Neuron (in vitro differentiated cells): ENCODE measurements around the gene PARD3B.

Source experiments
- H2AFZ ChIP-seq: one replicate; pipeline ENCODE4 v1.6.1; 2013; ENCODE audit warnings: low read depth, mild to moderate bottlenecking, inconsistent platforms, low read length, moderate library complexity
- H3K27me3 ChIP-seq: one replicate; pipeline ENCODE4 v1.6.1; 2013; ENCODE audit warnings: low read length; ENCODE audit not compliant: insufficient read depth
- H3K36me3 ChIP-seq: one replicate; pipeline ENCODE4 v1.6.1; 2013; ENCODE audit warnings: low read length; ENCODE audit not compliant: insufficient read depth
- H3K4me1 ChIP-seq: one replicate; pipeline ENCODE4 v1.6.1; 2013; ENCODE audit warnings: low read length; ENCODE audit not compliant: insufficient read depth
- H3K4me3 ChIP-seq: 2 replicates; pipeline ENCODE4 v1.5.1; 2013; ENCODE audit warnings: mild to moderate bottlenecking, low read length, moderate library complexity
- H3K9me3 ChIP-seq: one replicate; pipeline ENCODE4 v1.6.1; 2013; ENCODE audit warnings: low read length

PARD3B gene

DNA sequence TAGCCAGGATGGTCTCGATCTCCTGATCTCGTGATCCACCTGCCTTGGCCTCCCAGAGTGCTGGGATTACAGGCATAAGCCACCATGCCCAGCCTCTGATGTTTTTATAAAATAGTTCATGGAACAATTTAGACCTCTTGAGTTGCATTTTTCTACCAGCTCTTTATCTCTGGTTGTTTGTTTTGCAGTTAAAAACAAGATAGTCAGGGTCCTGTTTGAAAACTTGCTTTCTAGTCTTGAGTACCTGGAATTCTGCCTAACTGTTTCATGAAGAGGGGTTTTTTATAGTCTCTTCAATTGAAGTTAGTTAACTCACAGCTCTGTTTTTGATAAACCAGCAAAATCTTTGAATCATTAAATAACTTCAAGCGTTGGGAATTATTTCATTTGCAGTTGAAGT is 244.8 kb downstream of the PARD3B start:
- no peaks in the 10 kb centered on the region for H3K9me3 ChIP-seq
- no peaks in the 10 kb centered on the region for H3K27me3 ChIP-seq
- H3K36me3 ChIP-seq = no peaks in the 10 kb centered on the region
- H3K4me1 ChIP-seq = no peaks in the 10 kb centered on the region
- H3K4me3 ChIP-seq = no peak overlapping the region
- no peak overlapping the region for H2AFZ ChIP-seq

DNA sequence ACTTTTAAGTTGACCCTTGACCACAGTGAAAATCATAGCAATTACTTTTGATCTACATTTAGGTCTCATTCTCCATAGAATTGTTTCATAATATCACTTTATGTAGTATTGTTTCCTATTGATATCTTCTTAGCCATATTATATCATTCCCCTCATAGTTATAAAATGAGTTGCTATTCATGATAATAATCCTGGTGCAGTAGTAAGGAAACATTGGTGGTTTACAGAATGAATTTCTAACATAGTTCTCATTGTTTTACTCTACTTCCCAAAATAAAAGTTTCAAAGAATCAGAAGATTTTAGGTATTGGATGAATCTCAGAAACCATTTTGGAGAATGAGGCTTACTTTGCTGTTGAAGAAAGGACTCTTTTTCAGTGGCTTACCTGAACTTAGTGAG is 246.0 kb downstream of the PARD3B start:
- no peaks in the 10 kb centered on the region for H3K36me3 ChIP-seq
- H3K4me1 ChIP-seq = no peaks in the 10 kb centered on the region
- H3K27me3 ChIP-seq = no peaks in the 10 kb centered on the region
- no peak overlapping the region for H3K4me3 ChIP-seq
- no peaks in the 10 kb centered on the region for H3K9me3 ChIP-seq
- no peak overlapping the region for H2AFZ ChIP-seq

DNA sequence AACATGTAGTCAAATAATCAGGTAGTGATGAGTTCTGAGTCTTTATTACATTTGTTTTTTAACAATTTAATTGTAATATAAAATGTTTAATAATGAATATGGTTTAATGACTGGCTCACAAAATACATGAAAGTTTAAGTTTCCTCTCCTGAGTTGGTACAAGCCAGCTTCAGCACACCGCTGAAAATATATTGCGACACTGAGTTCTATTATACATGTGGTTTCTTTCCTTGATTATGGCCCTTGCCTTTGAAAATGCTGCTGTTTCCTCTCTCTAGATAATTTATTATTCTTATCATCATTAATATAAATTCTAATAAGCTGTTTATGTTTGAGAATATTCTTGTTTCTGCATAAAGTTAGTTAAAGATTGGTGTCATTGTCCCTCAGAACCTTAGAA is 249.3 kb downstream of the PARD3B start:
- Histone ChIP-seq H3K9me3 (no peaks in the 10 kb centered on the region), H3K27me3 (no peaks in the 10 kb centered on the region)

DNA sequence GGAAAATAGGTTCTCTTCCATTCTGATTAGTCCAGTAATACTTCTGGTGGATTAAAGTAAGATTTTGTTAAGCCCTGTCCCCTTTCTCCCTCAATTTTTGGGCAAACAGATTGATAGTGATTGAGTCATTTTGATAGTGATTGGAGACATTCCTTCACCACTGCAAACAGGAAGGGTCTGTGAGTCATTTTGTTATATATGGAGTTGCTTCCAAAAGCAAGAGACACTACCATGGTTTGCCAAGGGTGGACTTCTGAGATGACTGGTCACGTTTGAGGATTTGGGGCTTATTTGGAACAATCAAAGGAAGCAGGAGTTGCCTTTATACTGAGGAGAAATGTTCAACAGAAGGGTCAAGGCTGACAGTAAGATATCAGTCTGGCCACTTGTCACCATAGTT is 249.9 kb downstream of the PARD3B start:
- no peak overlapping the region for H3K4me3 ChIP-seq
- no peaks in the 10 kb centered on the region for H3K27me3 ChIP-seq
- no peak overlapping the region for H2AFZ ChIP-seq
- H3K9me3 ChIP-seq = no peaks in the 10 kb centered on the region
- H3K36me3 ChIP-seq = no peaks in the 10 kb centered on the region
- no peaks in the 10 kb centered on the region for H3K4me1 ChIP-seq

More for the DNA sequence above, 249.3 kb downstream of the PARD3B start:
- Histone ChIP-seq H3K4me1 (no peaks in the 10 kb centered on the region), H3K4me3 (no peak overlapping the region), H3K36me3 (no peaks in the 10 kb centered on the region), H2AFZ (no peak overlapping the region)

DNA sequence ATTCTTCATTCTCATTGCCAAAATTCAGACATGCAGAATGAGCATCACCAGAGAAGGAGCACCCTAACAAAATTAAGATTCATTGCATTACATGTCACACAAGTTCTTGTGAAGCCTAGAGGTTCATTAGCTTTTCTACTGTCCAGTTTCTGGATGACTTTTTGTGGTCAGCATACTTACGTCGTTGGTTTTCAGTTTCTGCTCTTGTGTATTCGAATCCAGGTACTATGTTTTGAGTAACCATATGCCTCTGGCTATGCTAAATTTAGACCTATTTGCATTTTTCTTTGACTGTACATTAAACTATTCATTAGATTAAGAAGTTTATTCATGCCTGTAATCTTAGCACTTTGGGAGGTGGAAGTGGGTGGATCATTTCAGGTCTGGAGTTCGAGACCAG is 251.3 kb downstream of the PARD3B start:
- Histone ChIP-seq H3K9me3 (no peaks in the 10 kb centered on the region), H2AFZ (no peak overlapping the region), H3K27me3 (no peaks in the 10 kb centered on the region), H3K4me1 (no peaks in the 10 kb centered on the region), H3K4me3 (no peak overlapping the region), H3K36me3 (no peaks in the 10 kb centered on the region)

DNA sequence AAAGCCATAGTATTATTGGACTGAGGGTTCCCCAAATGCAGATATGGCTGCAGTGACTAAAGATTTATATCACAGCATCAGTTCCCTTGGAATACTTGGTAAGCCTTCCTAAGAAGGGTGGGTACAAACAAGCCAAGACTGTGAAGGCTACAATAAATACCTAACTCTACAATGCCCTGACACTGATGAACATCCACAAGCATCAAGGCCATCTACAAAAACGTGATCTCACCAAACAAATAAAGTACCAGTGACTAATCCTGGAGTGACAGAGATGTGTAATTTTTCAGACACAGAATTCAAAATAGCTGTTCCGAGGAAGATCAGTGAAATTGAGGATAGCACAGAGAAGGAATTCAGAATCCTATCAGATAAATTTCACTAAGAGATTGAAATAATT is 254.5 kb downstream of the PARD3B start:
- H2AFZ ChIP-seq = no peak overlapping the region

DNA sequence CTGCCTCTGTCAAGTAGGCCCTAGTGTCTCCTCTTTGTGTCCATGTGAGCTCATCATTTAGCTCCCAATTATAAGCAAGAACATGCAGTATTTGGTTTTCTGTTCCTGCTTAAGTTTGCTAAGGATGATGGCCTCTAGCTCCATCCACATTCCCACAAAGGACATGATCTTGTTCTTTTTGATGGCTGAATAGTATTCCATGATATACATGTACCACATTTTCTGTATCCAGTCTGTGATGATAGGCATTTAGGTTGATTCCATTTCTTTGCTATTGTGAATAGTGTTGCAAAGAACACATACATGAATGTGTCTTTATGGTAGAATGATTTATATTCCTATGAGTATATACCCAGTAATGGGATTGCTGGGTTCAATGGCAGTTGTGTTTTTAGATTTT is 263.2 kb downstream of the PARD3B start:
- Histone ChIP-seq H3K4me3 (no peak overlapping the region), H3K27me3 (no peaks in the 10 kb centered on the region), H3K4me1 (no peaks in the 10 kb centered on the region), H3K9me3 (peaks cover 4% of the 10 kb centered on the region), H3K36me3 (no peaks in the 10 kb centered on the region), H2AFZ (no peak overlapping the region)

More for the DNA sequence above, 254.5 kb downstream of the PARD3B start:
- H3K4me3 ChIP-seq = no peak overlapping the region
- no peaks in the 10 kb centered on the region for H3K27me3 ChIP-seq
- no peaks in the 10 kb centered on the region for H3K4me1 ChIP-seq
- H3K36me3 ChIP-seq = no peaks in the 10 kb centered on the region
- no peaks in the 10 kb centered on the region for H3K9me3 ChIP-seq

DNA sequence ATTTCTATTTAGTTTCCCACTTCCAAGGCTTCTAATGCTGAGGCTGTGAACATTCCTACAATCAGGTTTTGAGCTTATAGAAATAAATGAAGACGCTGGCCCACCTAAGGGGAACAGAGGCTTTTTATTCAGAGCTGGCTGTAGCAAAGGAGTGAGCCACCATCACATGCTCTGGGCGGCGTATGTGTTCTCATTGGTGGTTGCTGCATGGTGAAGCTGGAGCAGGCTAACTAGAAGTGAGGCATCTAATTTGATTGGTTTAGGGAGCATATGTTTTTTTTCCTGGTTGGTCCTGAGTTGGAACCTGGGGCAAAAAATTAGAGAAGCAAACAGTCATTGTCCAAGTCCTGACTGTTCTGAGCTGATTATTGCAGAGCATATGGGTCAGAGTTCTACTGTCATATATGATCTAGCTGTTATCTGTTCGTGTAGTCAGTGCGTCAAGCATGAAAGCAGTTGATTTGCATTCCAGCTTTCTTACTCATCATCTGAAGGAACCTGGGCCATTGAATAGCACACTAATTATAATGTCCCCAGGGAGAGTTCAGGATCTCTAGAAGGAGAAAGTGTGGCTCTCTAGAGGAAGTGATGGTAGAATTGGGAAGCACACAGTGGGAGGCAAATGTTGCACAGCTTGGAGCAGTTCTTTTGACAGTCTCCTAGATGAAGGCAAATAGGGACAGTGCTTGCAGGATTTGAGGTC is 279.6 kb downstream of the PARD3B start:
- peaks cover 6% of the 10 kb centered on the region for H3K4me1 ChIP-seq
- H3K27me3 ChIP-seq = no peaks in the 10 kb centered on the region
- H3K36me3 ChIP-seq = no peaks in the 10 kb centered on the region
- H3K9me3 ChIP-seq = peaks cover 2% of the 10 kb centered on the region
- no peak overlapping the region for H3K4me3 ChIP-seq
- H2AFZ ChIP-seq = no peak overlapping the region

DNA sequence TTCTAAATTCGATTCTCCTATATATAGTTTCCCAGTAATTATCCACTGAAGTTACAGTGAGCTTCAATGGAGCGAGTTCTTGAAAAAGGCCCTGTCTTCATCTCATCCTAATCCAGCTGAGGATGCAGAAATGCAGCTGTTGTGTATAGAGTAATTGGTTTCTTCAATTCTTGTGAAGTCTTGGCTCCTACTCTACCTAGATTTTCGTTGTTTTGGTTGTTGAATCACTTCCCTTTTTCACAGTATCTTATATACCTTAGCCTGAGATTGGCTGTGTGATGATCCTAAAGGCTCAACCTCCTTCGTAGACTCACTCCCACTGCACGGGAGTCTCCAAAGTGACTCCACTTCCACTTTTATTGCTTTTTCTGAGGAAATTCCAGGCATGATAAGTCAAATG is 280.4 kb downstream of the PARD3B start:
- no peaks in the 10 kb centered on the region for H3K9me3 ChIP-seq
- H3K4me1 ChIP-seq = peaks cover 6% of the 10 kb centered on the region
- no peak overlapping the region for H3K4me3 ChIP-seq
- H2AFZ ChIP-seq = no peak overlapping the region
- no peaks in the 10 kb centered on the region for H3K27me3 ChIP-seq
- H3K36me3 ChIP-seq = no peaks in the 10 kb centered on the region

DNA sequence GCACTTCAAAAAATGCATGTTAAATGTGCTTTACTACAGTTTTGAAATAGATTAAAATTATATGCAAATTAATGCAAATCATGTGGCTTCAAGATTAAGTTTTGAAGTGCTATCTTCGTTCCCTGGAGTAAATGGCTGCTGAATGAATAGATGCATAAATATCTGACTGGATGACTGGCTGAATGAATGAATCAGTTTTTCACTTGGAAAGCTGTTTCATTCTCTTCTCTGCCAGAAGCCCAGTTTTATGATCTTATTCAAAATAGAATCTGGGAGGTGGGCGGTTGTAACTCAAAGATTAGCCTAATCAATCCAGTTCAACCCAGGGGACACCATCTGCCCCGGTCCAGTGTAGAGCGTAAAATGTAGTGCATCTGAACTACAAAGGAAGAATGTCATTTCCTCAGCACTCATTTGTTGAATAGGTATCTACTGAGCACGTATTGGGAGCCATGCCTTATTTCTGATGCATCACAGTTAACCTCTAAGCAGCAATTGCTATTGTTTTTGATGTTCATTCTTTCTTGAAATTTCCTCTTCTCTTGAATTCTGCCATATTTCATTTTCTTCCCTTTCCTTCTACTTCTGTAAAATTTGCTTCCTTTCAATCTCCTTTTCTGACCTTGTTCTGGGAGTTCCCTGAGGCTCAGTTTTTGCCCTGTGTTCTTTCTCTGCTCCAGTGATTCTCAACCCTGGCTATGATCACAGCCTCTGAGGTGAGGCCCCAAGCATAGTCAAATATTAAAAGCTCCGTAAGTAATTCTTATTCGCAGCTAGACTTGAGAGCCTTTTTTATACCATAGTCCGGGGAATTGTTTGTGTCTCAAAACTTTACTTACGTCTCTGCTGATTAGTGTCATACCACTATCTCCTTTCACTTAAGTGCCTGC is 282.7 kb downstream of the PARD3B start:
- no peaks in the 10 kb centered on the region for H3K36me3 ChIP-seq
- H3K4me3 ChIP-seq = no peak overlapping the region
- H3K4me1 ChIP-seq = peaks cover 6% of the 10 kb centered on the region
- no peak overlapping the region for H2AFZ ChIP-seq
- no peaks in the 10 kb centered on the region for H3K27me3 ChIP-seq
- no peaks in the 10 kb centered on the region for H3K9me3 ChIP-seq

DNA sequence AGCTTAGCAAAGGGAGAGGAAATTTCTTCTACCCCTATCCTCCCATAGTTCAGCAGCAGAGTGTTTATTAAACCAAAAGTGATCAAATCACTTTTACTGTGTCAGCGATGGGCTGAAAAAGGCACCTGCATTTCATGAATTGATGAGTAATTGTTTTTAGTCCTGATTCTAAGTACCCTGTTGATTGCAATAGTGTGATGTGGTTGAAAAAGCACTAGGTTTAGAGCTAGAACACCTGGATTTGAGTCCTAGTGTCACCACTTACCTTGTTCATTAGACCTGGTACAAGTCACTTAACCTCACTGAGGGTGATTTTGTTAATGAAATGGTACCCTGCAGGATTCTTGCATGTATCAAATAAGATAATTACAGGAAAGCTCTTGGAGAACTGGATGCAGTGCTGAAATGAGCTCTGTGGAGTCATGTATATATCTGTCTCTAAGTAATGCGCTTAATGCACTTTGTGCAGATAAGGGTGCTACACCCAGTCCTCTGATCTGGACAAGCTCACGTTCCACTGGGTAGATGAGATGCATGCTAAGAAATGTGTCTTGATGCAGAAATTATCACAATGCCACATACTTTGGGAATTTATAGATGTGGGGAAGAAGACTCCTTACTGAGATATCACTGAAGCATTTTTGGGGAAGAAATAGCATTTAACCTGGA is 289.6 kb downstream of the PARD3B start:
- Histone ChIP-seq H3K27me3 (no peaks in the 10 kb centered on the region), H3K9me3 (no peaks in the 10 kb centered on the region), H2AFZ (no peak overlapping the region), H3K4me1 (no peaks in the 10 kb centered on the region), H3K36me3 (no peaks in the 10 kb centered on the region), H3K4me3 (no peak overlapping the region)

DNA sequence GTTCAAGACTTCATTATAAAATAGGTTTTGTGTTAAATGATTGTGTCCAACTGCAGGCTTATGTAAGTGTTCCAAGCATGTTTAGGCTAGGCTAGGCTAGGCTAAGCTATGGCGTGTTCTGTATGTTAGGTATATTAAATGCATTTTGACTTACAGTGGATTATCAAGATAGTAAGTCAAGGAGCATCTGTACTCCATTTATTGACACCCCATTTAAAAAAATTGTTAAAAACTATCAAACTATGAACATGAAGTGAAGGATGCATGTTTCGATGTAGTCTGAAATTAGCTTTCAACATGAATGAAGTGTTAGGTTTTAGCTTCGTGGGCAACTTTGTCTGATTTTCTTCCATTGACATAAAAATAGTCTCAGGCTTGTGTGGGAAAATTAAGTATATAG is 290.5 kb downstream of the PARD3B start:
- no peaks in the 10 kb centered on the region for H3K9me3 ChIP-seq
- no peaks in the 10 kb centered on the region for H3K36me3 ChIP-seq
- H3K4me1 ChIP-seq = no peaks in the 10 kb centered on the region
- no peaks in the 10 kb centered on the region for H3K27me3 ChIP-seq
- H2AFZ ChIP-seq = no peak overlapping the region
- H3K4me3 ChIP-seq = no peak overlapping the region

DNA sequence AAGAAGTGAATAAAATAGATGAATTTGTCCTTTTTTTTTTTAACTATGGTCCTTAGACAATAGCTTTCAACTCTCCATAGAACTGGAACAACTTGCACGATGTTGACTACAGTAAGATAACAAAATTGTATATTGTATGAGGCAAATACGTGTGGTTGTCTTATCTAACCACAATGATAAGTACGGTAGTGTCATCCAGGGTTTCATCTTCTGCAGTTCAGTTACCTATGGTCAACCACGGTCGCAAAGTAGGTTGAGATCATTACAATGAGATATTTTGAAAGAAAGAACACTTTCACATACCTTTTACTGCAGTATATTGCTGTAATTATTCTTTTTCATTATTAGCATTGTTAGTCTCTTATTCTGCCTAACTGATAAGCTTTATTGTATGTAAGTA is 295.2 kb downstream of the PARD3B start:
- Histone ChIP-seq H3K27me3 (no peaks in the 10 kb centered on the region), H3K9me3 (no peaks in the 10 kb centered on the region), H3K4me1 (no peaks in the 10 kb centered on the region), H3K4me3 (no peak overlapping the region), H2AFZ (no peak overlapping the region), H3K36me3 (no peaks in the 10 kb centered on the region)
